ENCODE data around the gene NSL1. TPM values are rescaled to one million over a fixed set of nuclear protein-coding genes. Genes with fewer than 3 reads are reported as not detected.
"Not testable (repeated sequence)": the region's sequence is repeated elsewhere in the genome, so short reads cannot be mapped to it uniquely, and the experiment has no call there.

Gene NSL1
- total RNA-seq, 2 experiments from 2014 or later = 39.8 to 41.8 TPM

DNA sequence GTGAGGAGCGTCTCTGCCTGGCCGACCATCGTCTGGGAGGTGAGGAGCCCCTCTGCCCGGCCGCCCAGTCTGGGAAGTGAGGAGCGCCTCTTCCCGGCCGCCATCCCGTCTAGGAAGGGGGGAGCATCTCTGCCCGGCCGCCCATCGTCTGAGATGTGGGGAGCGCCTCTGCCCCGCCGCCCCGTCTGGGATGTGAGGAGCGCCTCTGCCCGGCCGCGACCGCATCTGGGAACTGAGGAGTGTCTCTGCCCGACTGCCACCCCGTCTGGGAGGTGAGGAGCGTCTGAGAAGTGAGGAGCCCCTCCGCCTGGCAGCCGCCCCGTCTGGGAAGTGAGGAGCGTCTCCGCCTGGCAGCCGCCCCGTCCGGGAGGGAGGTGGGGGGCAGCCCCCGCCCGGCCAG is 66.9 kb downstream of the NSL1 start:
- H3K27ac Mint-ChIP-seq, H3K9me3 Mint-ChIP-seq, DNase-seq, H3K4me3 Mint-ChIP-seq, H3K27me3 Mint-ChIP-seq, CTCF ChIA-PET, POLR2A ChIA-PET: not testable (repeated sequence)
- intact Hi-C loops (cut with micrococcal nuclease) = loop anchor here (5.0 kb wide), 1 partner anchor 117 kb away; the partner anchor contains the start of gene ATF3
- Mint-ChIP-seq H3K36me3 (peaks cover 31% of the 10 kb centered on the region), H3K4me1 (ENCODE audit: low read depth) (peaks cover 66% of the 10 kb centered on the region)

DNA sequence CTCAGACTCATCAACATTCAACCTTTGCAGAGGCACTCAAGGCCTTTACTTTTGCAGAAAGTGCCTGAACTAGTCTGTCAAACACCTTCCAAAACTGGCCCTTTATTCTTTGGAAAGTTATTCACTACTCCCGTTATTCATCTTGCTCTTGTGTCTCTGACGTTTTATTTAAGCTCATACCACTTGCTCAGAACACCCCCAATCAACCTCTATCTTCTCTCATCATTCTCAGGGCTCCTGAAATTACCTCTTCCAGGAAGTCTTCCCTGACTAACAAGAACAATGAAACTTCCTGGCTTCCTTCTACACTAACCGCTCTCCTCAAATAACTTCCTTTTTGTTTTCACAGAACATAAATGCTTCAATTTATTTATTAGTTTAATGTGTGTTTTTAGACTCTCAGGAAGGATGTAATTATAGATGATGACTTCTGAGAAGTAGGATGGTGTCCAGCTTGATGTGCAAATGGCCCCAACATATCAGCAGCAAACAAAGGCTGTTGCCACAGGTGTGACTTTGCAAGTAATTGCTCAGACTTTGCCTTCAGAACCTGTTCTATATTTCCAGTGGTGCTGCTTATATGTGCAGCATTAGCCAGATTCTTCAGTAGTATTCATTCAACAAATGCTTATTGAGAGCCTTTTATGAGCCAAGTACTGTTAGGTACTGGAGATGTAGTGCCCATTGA is 69.2 kb downstream of the NSL1 start:
- DNase-seq = peak; percentile 37
- H3K4me1 Mint-ChIP-seq (ENCODE audit: low read depth) = peaks cover 61% of the 10 kb centered on the region

DNA sequence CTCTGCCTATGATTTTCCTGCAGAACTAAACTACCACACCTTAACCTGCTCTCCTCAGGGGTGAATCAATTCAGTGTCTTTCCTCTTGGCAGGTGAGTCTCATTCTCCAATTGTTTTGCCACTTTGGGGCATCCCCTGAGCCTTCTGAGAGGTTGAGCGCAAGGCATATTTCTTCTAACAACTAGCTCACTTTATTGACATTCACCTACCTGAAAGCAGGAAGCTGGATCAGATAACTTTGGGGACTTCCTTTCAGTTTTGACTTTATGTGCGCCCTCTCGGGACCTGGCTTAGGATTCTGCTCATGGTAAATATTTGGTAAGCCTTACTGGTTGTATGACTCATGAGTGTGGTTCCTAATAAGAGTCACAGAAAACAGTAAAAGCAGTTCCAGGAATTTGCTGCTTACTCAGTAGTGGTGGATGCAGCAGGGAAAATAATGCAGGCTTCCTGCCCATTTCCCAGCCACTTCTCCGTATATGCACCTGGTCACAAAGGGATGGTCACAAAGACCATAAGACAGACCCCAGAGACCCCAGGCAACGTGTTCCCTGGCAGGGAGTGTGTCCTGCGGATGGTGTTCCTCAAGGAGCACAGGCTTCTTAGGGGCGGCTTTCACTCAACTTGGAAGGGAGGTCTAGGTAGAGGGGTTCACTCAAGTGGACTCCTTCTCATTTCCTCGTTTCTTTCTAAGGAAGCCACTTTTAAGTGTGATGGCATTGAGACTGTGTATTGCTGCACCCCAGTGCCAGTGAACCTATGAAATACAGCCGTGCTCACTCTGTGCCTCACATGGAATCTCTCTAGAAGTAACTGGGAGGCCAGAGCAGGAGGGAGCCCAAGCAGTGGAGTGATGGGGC is 70.0 kb downstream of the NSL1 start:
- ChIA-PET CTCF (interaction anchor here (0.8 to 4.0 kb wide), 15 partner anchors 9 to 264 kb away, joined by 3 to 25 read pairs (median 4); partner anchors contain the start of gene BATF3), POLR2A (interaction anchor here (0.6 to 3.8 kb wide), 15 partner anchors 9 to 281 kb away, joined by 3 to 31 read pairs (median 5); no protein-coding TSS in a partner anchor)
- intact Hi-C loops (cut with micrococcal nuclease) = loop anchor here (1.0 to 5.0 kb wide), 8 partner anchors 8 to 114 kb away; partner anchors contain the start of gene ATF3
- Mint-ChIP-seq H3K4me1 (ENCODE audit: low read depth) (peaks cover 58% of the 10 kb centered on the region), H3K9me3 (peaks cover 3% of the 10 kb centered on the region), H3K36me3 (peaks cover 22% of the 10 kb centered on the region), H3K27ac (peak overlapping the region; percentile 94), H3K4me3 (peak overlapping the region; percentile 63), H3K27me3 (peaks cover 3% of the 10 kb centered on the region)
- peak; percentile 77 for DNase-seq

More for the DNA sequence above, 69.2 kb downstream of the NSL1 start:
- Mint-ChIP-seq H3K27ac (peak overlapping the region; percentile 94), H3K36me3 (peaks cover 26% of the 10 kb centered on the region), H3K4me3 (peak overlapping the region; percentile 63), H3K27me3 (peaks cover 3% of the 10 kb centered on the region), H3K9me3 (peaks cover 3% of the 10 kb centered on the region)
- intact Hi-C loops (cut with micrococcal nuclease) = loop anchor here (1.0 to 5.0 kb wide), 3 partner anchors 16 to 115 kb away; partner anchors contain the start of gene ATF3
- ChIA-PET POLR2A (interaction anchor here (0.6 to 3.8 kb wide), 16 partner anchors 9 to 504 kb away, joined by 3 to 31 read pairs (median 4); partner anchors contain the start of gene ATF3), CTCF (interaction anchor here (0.9 to 4.0 kb wide), 10 partner anchors 12 to 273 kb away, joined by 3 to 25 read pairs (median 6); partner anchors contain the start of gene BATF3)

DNA sequence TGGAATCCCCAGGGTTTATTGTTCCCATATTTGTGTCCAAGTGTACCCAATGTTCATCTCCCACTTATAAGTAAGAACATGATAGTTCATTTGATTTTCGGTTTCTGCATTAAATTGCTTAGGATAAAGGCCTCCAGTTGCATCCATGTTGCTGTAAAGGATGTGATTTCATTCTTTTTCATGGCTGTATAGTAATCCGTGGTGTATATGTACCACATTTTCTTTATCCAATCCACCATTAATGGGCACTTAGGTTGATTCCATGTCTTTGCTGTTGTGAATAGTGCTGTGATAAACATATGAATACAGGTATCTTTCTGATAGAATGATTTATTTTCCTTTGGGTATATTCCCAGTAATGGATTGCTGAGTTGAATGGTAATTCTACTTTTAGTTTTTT is 71.9 kb downstream of the NSL1 start:
- intact Hi-C loops (cut with micrococcal nuclease) = loop anchor here (5.0 kb wide), 1 partner anchor 112 kb away; the partner anchor contains the start of gene ATF3
- Mint-ChIP-seq H3K36me3 (peaks cover 12% of the 10 kb centered on the region), H3K9me3 (no peaks in the 10 kb centered on the region), H3K27me3 (peaks cover 3% of the 10 kb centered on the region), H3K27ac (no peak overlapping the region), H3K4me3 (no peak overlapping the region), H3K4me1 (ENCODE audit: low read depth) (peaks cover 55% of the 10 kb centered on the region)
- POLR2A ChIA-PET = no interaction called here
- CTCF ChIA-PET = no interaction called here
- no peak for DNase-seq

DNA sequence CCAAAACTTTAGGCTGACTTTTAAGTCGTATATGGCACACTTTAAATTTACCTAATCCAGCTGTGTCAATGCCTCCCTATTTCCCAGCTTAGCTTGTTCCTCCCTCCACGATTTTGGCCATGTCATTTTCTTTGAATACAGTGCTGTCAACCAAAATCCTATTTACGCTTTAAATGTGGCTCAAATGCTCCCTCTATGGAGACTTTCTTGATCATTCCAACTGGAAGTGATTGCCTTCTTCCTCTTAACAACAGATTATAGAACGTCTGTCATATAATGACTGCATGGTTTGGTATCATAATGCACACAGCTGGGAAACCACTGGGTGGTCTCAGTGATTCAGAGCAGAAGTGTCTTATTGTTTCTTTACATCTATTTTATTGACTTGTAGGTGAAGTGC is 73.1 kb downstream of the NSL1 start:
- Mint-ChIP-seq H3K27me3 (peaks cover 3% of the 10 kb centered on the region), H3K4me3 (no peak overlapping the region), H3K36me3 (peaks cover 7% of the 10 kb centered on the region), H3K27ac (no peak overlapping the region), H3K9me3 (no peaks in the 10 kb centered on the region), H3K4me1 (ENCODE audit: low read depth) (peaks cover 58% of the 10 kb centered on the region)
- ChIA-PET POLR2A (interaction anchor here (1.0 kb wide), 1 partner anchor 33 kb away, joined by 3 read pairs; no protein-coding TSS in a partner anchor), CTCF (interaction anchor here (1.0 kb wide), 1 partner anchor 17 kb away, joined by 3 read pairs; no protein-coding TSS in a partner anchor)
- no peak for DNase-seq
- intact Hi-C loops (cut with micrococcal nuclease) = no loop called here

DNA sequence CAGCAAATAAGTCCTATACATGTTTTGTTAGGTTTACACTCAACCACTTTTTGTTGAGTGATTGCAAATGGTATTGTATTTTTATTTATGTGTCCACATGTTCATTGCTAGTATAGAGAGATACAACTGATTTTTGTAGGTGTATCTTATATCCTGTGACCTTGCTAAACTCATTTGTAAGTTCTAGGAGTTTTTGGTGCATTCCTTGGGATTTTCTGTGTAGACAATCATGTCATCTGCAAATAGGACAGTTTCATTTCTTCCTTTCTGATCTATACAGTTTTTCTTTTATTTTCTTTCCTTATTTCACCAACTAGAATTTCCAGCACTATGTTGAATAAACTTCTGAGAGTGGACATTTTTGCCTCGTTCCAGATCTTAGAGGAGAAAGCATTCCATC is 75.4 kb downstream of the NSL1 start:
- Mint-ChIP-seq H3K9me3 (no peaks in the 10 kb centered on the region), H3K27me3 (peaks cover 3% of the 10 kb centered on the region), H3K36me3 (peaks cover 2% of the 10 kb centered on the region), H3K27ac (peak overlapping the region; percentile 23), H3K4me1 (ENCODE audit: low read depth) (peaks cover 57% of the 10 kb centered on the region), H3K4me3 (no peak overlapping the region)
- intact Hi-C loops (cut with micrococcal nuclease) = no loop called here
- POLR2A ChIA-PET = no interaction called here
- no peak for DNase-seq
- CTCF ChIA-PET = interaction anchor here (0.8 to 2.7 kb wide), 2 partner anchors 35 to 51 kb away, joined by 3 to 6 read pairs; no protein-coding TSS in a partner anchor

DNA sequence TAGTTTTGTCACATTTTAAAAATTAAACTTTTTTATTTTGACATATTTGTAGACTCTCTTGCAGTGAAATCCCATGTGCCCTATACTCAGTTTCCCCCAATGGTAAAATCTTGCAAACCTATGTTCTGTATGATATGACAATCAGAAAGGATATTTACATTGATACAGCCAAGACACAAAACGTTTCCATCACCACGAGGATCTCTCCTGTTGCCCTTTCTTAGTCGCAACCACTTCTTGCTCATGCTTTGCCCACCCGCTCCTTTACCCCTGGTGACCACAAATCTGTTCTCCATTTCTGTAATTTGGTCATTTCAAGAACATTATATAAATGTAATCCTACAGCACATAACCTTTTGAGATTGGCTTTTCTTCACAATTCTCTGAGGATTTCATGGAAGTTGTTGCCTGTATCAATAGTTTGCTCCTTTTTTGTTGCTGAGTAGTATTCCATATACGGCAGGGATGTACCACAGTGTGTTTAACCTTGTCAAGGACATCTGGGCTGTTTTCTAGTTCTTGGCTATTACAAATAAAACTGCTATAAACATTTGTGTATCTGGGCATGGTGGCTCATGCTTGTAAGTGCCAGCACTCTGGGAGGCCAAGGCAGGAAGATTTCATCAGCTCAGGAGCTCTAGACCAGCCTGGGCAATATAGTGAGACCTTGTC is 78.0 kb downstream of the NSL1 start:
- ChIA-PET CTCF (interaction anchor here (1.0 to 2.0 kb wide), 3 partner anchors 8 to 48 kb away, joined by 3 to 8 read pairs (median 5); no protein-coding TSS in a partner anchor), POLR2A (interaction anchor here (1.3 to 2.8 kb wide), 3 partner anchors 9 to 35 kb away, joined by 3 to 23 read pairs (median 6); no protein-coding TSS in a partner anchor)
- intact Hi-C loops (cut with micrococcal nuclease) = loop anchor here (2.0 kb wide), 4 partner anchors 13 to 39 kb away; partner anchors contain the start of gene BATF3
- DNase-seq = peak; percentile 60
- Mint-ChIP-seq H3K4me1 (ENCODE audit: low read depth) (peaks cover 55% of the 10 kb centered on the region), H3K36me3 (peaks cover 2% of the 10 kb centered on the region), H3K9me3 (no peaks in the 10 kb centered on the region), H3K27me3 (peaks cover 3% of the 10 kb centered on the region), H3K4me3 (no peak overlapping the region), H3K27ac (peak overlapping the region; percentile 95)

DNA sequence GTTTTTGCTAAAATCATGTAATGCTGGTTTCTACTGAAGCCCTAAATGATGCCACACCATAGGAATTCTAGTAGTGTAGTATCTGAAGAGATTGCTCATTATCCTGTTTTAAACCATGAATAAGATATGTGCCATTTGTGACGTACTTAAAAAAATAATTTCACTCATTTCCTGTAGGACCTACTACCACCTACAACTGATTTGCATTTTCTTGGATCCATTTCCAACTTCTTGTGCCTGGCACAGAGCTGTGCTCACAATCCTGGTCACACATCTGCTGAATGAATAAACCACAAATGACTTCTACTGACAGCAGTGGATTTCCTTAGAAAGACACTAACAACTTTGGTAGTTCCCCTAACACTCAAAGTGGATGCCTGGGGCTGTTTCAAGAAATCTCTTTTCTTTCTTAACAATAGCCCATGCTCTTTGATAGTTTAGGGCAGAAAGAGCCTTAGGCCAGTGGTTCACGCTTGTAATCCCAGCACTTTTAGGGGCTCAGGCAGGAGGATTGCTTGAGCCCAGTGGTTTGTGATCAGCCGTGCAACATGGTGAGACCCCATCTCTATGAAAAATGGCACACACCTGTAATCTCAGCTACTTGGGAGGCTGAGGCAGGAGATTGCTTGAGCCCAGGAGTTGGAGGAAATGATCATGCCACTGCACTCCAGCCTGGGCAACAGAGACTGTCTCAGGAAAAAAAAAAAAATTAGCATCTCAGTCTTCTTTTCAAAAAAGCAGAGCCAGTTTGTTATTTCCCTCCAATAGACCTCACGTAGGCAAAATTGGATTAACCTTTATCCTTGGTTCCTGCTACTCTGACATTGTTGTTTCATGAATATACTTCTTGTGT is 78.9 kb downstream of the NSL1 start:
- intact Hi-C loops (cut with micrococcal nuclease) = loop anchor here (1.0 to 2.0 kb wide), 7 partner anchors 8 to 40 kb away; partner anchors contain the start of gene BATF3
- ChIA-PET POLR2A (interaction anchor here (1.1 to 2.8 kb wide), 7 partner anchors 9 to 104 kb away, joined by 3 to 23 read pairs (median 4); partner anchors contain the start of gene ATF3), CTCF (interaction anchor here (1.0 to 2.0 kb wide), 3 partner anchors 9 to 48 kb away, joined by 3 to 8 read pairs (median 5); no protein-coding TSS in a partner anchor)
- Mint-ChIP-seq H3K4me1 (ENCODE audit: low read depth) (peaks cover 47% of the 10 kb centered on the region), H3K4me3 (no peak overlapping the region), H3K9me3 (no peaks in the 10 kb centered on the region), H3K36me3 (no peaks in the 10 kb centered on the region), H3K27ac (peak overlapping the region; percentile 95), H3K27me3 (no peaks in the 10 kb centered on the region)
- peak; percentile 61 for DNase-seq

DNA sequence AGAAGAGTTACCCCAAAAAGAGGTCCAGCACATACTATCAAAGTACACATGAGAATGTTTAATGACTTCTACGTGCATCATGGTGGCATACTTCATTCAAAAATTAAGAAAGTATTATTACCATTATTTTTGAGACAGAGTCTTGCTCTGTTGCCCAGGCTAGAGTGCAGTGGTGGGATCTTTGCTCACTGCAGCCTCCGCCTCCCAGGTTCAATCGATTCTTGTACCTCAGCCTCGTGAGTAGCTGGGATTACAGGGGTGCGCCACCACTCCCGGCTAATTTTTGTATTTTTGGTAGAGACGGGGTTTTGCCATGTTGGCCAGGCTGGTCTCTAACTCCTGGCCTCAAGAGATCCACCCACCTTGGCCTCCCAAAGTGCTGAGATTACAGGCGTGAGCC is 79.6 kb downstream of the NSL1 start:
- DNase-seq, H3K4me3 Mint-ChIP-seq, H3K27me3 Mint-ChIP-seq, H3K36me3 Mint-ChIP-seq, H3K9me3 Mint-ChIP-seq: not testable (repeated sequence)
- CTCF ChIA-PET = interaction anchor here (1.1 to 2.0 kb wide), 2 partner anchors 22 to 47 kb away, joined by 3 to 8 read pairs; no protein-coding TSS in a partner anchor
- POLR2A ChIA-PET = interaction anchor here (1.1 to 2.8 kb wide), 7 partner anchors 8 to 103 kb away, joined by 3 to 23 read pairs (median 4); partner anchors contain the start of gene ATF3
- intact Hi-C loops (cut with micrococcal nuclease) = loop anchor here (1.0 to 2.0 kb wide), 7 partner anchors 8 to 41 kb away; partner anchors contain the start of gene BATF3
- Mint-ChIP-seq H3K4me1 (ENCODE audit: low read depth) (peaks cover 40% of the 10 kb centered on the region), H3K27ac (peak overlapping the region; percentile 95)

DNA sequence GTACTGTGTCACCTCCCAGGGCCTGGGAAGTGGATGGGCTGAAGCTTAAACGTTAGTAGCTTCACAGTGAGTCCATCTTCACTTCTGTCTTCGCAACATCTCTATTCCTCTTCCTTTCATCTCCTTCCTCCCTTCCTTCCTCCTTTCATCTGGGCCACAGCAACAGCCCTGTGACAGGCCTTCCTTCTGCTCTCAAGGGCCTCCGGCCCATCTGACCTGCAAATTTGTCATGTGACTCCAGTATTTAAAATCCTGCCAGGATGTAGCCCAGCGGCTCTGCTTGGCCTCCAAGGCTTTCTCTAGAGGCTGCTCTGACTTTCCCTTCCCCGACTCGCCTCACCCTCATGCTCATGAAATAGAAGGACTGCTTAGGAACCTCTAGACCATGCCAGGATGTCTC is 81.0 kb downstream of the NSL1 start:
- no peaks in the 10 kb centered on the region for H3K36me3 Mint-ChIP-seq

More for the DNA sequence above, 81.0 kb downstream of the NSL1 start:
- intact Hi-C loops (cut with micrococcal nuclease) = no loop called here
- Mint-ChIP-seq H3K4me1 (ENCODE audit: low read depth) (peaks cover 36% of the 10 kb centered on the region), H3K27ac (no peak overlapping the region), H3K27me3 (no peaks in the 10 kb centered on the region), H3K4me3 (no peak overlapping the region), H3K9me3 (no peaks in the 10 kb centered on the region)
- ChIA-PET CTCF (interaction anchor here (0.9 to 1.0 kb wide), 2 partner anchors 8 to 12 kb away, joined by 3 to 4 read pairs; no protein-coding TSS in a partner anchor), POLR2A (interaction anchor here (2.2 kb wide), 1 partner anchor 9 kb away, joined by 15 read pairs; no protein-coding TSS in a partner anchor)
- DNase-seq = no peak

Measured in activated CD4-positive, alpha-beta memory T cell treated with anti-CD3 and anti-CD28 coated beads for 36 hours (primary cell).